A549 (cell line): ENCODE data around the gene STRIP2. TPM values are rescaled to one million over a fixed set of nuclear protein-coding genes. Genes with fewer than 3 reads are reported as not detected.
A peak's percentile ranks its signal among the peaks of the same experiment; 100 is the strongest.

ENCODE experiments used
- ATAC-seq, 2 experiments: fragments of 200-7000 bp in 1 of 2; fragments of >200 bp in 1 of 2; cut with Nextera tagmentation in 1 of 2; cut with Tn5 transposase in 1 of 2; 3 replicates each; pipeline versions ENCODE4 v1.8.0 to v1.9.1; 2018 to 2020; ENCODE audit warnings: mild to moderate bottlenecking in 1 of 2, moderate library complexity in 1 of 2
- CTCF ChIA-PET: fragments of 300-600 bp; sonication (Branson Sonifier 250); formaldehyde crosslinking; extraction: SDS; loops from one replicate; lab custom pipeline; 2021; ENCODE audit warnings: antibody characterized with exemption, inconsistent platforms; lab: Yijun Ruan, JAX
- POLR2A ChIA-PET: fragments of 350-600 bp; formaldehyde crosslinking; extraction: SDS; loops from one replicate; lab custom pipeline; 2021; ENCODE audit warnings: antibody characterized with exemption, inconsistent platforms; lab: Yijun Ruan, JAX
- DNase-seq, 2 experiments: peaks; one replicate each; pipeline versions ENCODE4 v3.0.0 to v3.0.0-alpha.2; 2011 to 2016; ENCODE audit warnings: low read depth in 1 of 2, low spot score in 1 of 2
- FAIRE-seq: peaks from 2 replicates; lab custom pipeline; 2011; peaks lifted over from hg19 to GRCh38; lab: Jason Lieb, UNC
- H3K27ac ChIP-seq, 2 experiments: fragments of >200 bp; sonication (Bioruptor Twin); formaldehyde crosslinking; 3 replicates each; pipeline ENCODE4 v1.5.1; 2016 to 2017
- H3K4me1 ChIP-seq: fragments of >200 bp; sonication (Bioruptor Twin); formaldehyde crosslinking; 3 replicates; pipeline ENCODE4 v1.6.1; 2016
- H3K4me2 ChIP-seq: fragments of >200 bp; sonication (Bioruptor Twin); formaldehyde crosslinking; 3 replicates; pipeline ENCODE4 v1.6.1; 2016
- H3K4me3 ChIP-seq: fragments of >200 bp; sonication (Bioruptor Twin); formaldehyde crosslinking; 3 replicates; pipeline ENCODE4 v1.5.1; 2016
- H3K9me3 ChIP-seq: fragments of >200 bp; sonication (Bioruptor Twin); formaldehyde crosslinking; 3 replicates; pipeline ENCODE4 v1.6.1; 2016
- ATOH8 ChIP-seq: fragments of 250-450 bp; sonication (Bioruptor Pico); IDR thresholded peaks from 2 replicates; pipeline ENCODE4 v1.5.0; 2020; ENCODE audit warnings: low read depth, mild to moderate bottlenecking, moderate library complexity
- BCL3 ChIP-seq: fragments of >200 bp; sonication (Bioruptor Twin); formaldehyde crosslinking; IDR thresholded peaks from 3 replicates; pipeline ENCODE4 v1.6.1; 2016
- BHLHE40 ChIP-seq: IDR thresholded peaks from 2 replicates; pipeline ENCODE4 v1.6.1; 2012; ENCODE audit warnings: low read depth, low read length, inconsistent platforms
- CHD2 ChIP-seq: fragments of 150-350 bp; IDR thresholded peaks from 2 replicates; pipeline ENCODE4 v1.6.1; 2014; ENCODE audit warnings: low read length; ENCODE audit not compliant: partially characterized antibody
- CHD4 ChIP-seq: fragments of 200-600 bp; sonication (generic); IDR thresholded peaks from 2 replicates; pipeline ENCODE4 v1.6.1; 2016; ENCODE audit warnings: antibody characterized with exemption, mild to moderate bottlenecking, borderline replicate concordance
- CTCF ChIP-seq: fragments of >200 bp; sonication (Bioruptor Twin); formaldehyde crosslinking; IDR thresholded peaks from 3 replicates; pipeline ENCODE4 v1.5.1; 2016
- E2F6 ChIP-seq: IDR thresholded peaks from 2 replicates; pipeline ENCODE4 v1.6.1; 2012; ENCODE audit warnings: low read depth, borderline replicate concordance
- EHMT2 ChIP-seq: fragments of 200-600 bp; sonication (generic); IDR thresholded peaks from 2 replicates; pipeline ENCODE4 v1.6.1; 2016; ENCODE audit warnings: antibody characterized with exemption, low read depth, mild to moderate bottlenecking, moderate library complexity
- EP300 ChIP-seq, 2 experiments: fragments of >200 bp; sonication (Bioruptor Twin); formaldehyde crosslinking; IDR thresholded peaks; 2 replicates in 1 of 2; 3 replicates in 1 of 2; pipeline ENCODE4 v1.6.1; 2016 to 2017
- ESRRA ChIP-seq: fragments of 150-350 bp; IDR thresholded peaks from 2 replicates; pipeline ENCODE4 v1.6.1; 2014; ENCODE audit warnings: mild to moderate bottlenecking, low read length, borderline replicate concordance
- FOSB ChIP-seq: fragments of 250-450 bp; sonication (Bioruptor Pico); IDR thresholded peaks from 2 replicates; pipeline ENCODE4 v1.5.0; 2020; ENCODE audit warnings: mild to moderate bottlenecking, moderate library complexity
- FOSL2 ChIP-seq, 2 experiments: fragments of 450-650 bp in 1 of 2; fragments of >200 bp in 1 of 2; sonication (Bioruptor Twin) in 1 of 2; formaldehyde crosslinking; IDR thresholded peaks; 2 replicates each; pipeline versions ENCODE4 v1.5.0 to v1.6.1; 2016 to 2020; ENCODE audit warnings: mild to moderate bottlenecking in 1 of 2, moderate library complexity in 1 of 2
- FOXS1 ChIP-seq: fragments of 250-450 bp; sonication (Bioruptor Pico); IDR thresholded peaks from 2 replicates; pipeline ENCODE4 v1.5.0; 2020; ENCODE audit warnings: mild to moderate bottlenecking, moderate library complexity
- GATA3 ChIP-seq: IDR thresholded peaks from 2 replicates; pipeline ENCODE4 v1.6.1; 2012; ENCODE audit warnings: borderline replicate concordance
- HDAC2 ChIP-seq: fragments of 200-600 bp; sonication (generic); IDR thresholded peaks from 2 replicates; pipeline ENCODE4 v1.6.1; 2016
- HES2 ChIP-seq: fragments of >200 bp; sonication (Bioruptor Twin); formaldehyde crosslinking; IDR thresholded peaks from 2 replicates; pipeline ENCODE4 v1.6.1; 2016
- HEYL ChIP-seq: fragments of 250-450 bp; sonication (Bioruptor Pico); IDR thresholded peaks from 2 replicates; pipeline ENCODE4 v1.8.0; 2021; ENCODE audit warnings: mild to moderate bottlenecking, moderate library complexity
- HMGXB4 ChIP-seq: fragments of 250-450 bp; sonication (Bioruptor Pico); IDR thresholded peaks from 2 replicates; pipeline ENCODE4 v1.5.0; 2021; ENCODE audit warnings: mild to moderate bottlenecking, moderate library complexity, borderline replicate concordance
- HOXA7 ChIP-seq: fragments of 250-450 bp; sonication (Bioruptor Pico); IDR thresholded peaks from 2 replicates; pipeline ENCODE4 v1.5.0; 2020; ENCODE audit warnings: mild to moderate bottlenecking, moderate library complexity
- HOXB5 ChIP-seq: fragments of 250-450 bp; sonication (Bioruptor Pico); IDR thresholded peaks from 2 replicates; pipeline ENCODE4 v1.5.0; 2020; ENCODE audit warnings: mild to moderate bottlenecking, moderate library complexity
- KDM1A ChIP-seq: fragments of 200-600 bp; sonication (generic); IDR thresholded peaks from 2 replicates; pipeline ENCODE4 v1.6.1; 2016; ENCODE audit warnings: low read depth, mild to moderate bottlenecking
- MAX ChIP-seq: IDR thresholded peaks from 2 replicates; pipeline ENCODE4 v1.6.1; 2012
- MYC ChIP-seq: IDR thresholded peaks from 2 replicates; pipeline ENCODE4 v1.6.1; 2012; ENCODE audit warnings: mild to moderate bottlenecking, inconsistent platforms, low read length, improper control_type of control experiment, borderline replicate concordance
- NFE2L2 ChIP-seq: fragments of 150-350 bp; conservative IDR thresholded peaks from 2 replicates; pipeline ENCODE4 v1.6.1; 2014; ENCODE audit warnings: low read length
- NPAS2 ChIP-seq: fragments of 250-450 bp; sonication (Bioruptor Pico); IDR thresholded peaks from 2 replicates; pipeline ENCODE4 v1.8.0; 2022; ENCODE audit warnings: mild to moderate bottlenecking, moderate library complexity, borderline replicate concordance
- NR3C1 ChIP-seq: fragments of >200 bp; sonication (Bioruptor Twin); formaldehyde crosslinking; IDR thresholded peaks from 3 replicates; pipeline ENCODE4 v1.6.1; 2017
- POLR2A ChIP-seq: IDR thresholded peaks from 2 replicates; pipeline ENCODE4 v1.6.1; 2012; ENCODE audit warnings: mild to moderate bottlenecking, low read length
- RARB ChIP-seq: fragments of 250-450 bp; sonication (Bioruptor Pico); IDR thresholded peaks from 2 replicates; pipeline ENCODE4 v1.8.0; 2021; ENCODE audit warnings: mild to moderate bottlenecking, moderate library complexity
- RCOR1 ChIP-seq: fragments of 150-350 bp; IDR thresholded peaks from 2 replicates; pipeline ENCODE4 v1.6.1; 2014; ENCODE audit warnings: antibody characterized with exemption, low read length, low read depth
- SMC3 ChIP-seq: fragments of >200 bp; sonication (Bioruptor Twin); formaldehyde crosslinking; IDR thresholded peaks from 3 replicates; pipeline ENCODE4 v1.6.1; 2018; ENCODE audit warnings: inconsistent platforms
- SREBF2 ChIP-seq: fragments of 450-650 bp; IDR thresholded peaks from 2 replicates; pipeline ENCODE4 v1.6.1; 2014; ENCODE audit warnings: mild to moderate bottlenecking, moderate library complexity
- ZSCAN20 ChIP-seq: fragments of 250-450 bp; sonication (Bioruptor Pico); IDR thresholded peaks from 2 replicates; pipeline ENCODE4 v1.8.0; 2022; ENCODE audit warnings: mild to moderate bottlenecking, moderate library complexity
- WGBS: methylation state at CpG from one replicate; pipeline ENCODE4 v1.1.6; 2017; ENCODE audit errors: missing lambda C conversion rate; 5-methylcytosine and 5-hydroxymethylcytosine counted together
- polyA plus RNA-seq, 4 experiments: library from polyadenylated mRNA; depleted of rRNA in 3 of 4; stranded (reverse); fragments of >200 nt; fragmentation: RNase III in 1 of 4; extraction: RNeasy Plus Mini Kit Qiagen cat#74134 plus additional on column Dnase treatment in 1 of 4; gene quantifications; 2 replicates in 3 of 4; 3 replicates in 1 of 4; pipeline ENCODE4 v1.2.3, GENCODE V29; 2011 to 2017

Gene STRIP2
- polyA plus RNA-seq, 2 of the 4 experiments (the other 2 are of a cell fraction) = 4.9 to 7.2 TPM

- Histone ChIP-seq H3K27ac (no peak overlapping the region), H3K9me3 (no peaks in the 10 kb centered on the region), H3K4me1 (0 out of 3 replicates have a peak, but pooled peaks cover 3% of the 10 kb centered on the region), H3K4me3 (no peak overlapping the region), H3K4me2 (no peak overlapping the region)
- POLR2A ChIA-PET = no interaction called here
- no peak for FAIRE-seq
- WGBS = 74% methylated on average over 8 of the region's 8 CpGs
- CTCF ChIA-PET = interaction anchor here (1.4 to 2.6 kb wide), 3 partner anchors 13 to 65 kb away, joined by 4 to 14 read pairs (median 8); no protein-coding TSS in a partner anchor
- DNase-seq = peak in 1 of 2 experiments; percentile 2
- TF ChIP-seq KDM1A (no peak), MAX (no peak), SREBF2 (no peak), NFE2L2 (no peak), E2F6 (no peak), CTCF (no peak), CHD2 (no peak), ESRRA (no peak), FOSL2 (IDR thresholded peaks at IDR 0.05) (no peak), FOSL2 (CRISPR knock-in tag; IDR thresholded peaks at IDR 0.05) (no peak), CHD4 (no peak), MYC (no peak), GATA3 (no peak), HEYL (CRISPR knock-in tag) (no peak), BCL3 (no peak)
- ATAC-seq = no peak
Measured at GRCh38 chr7:129431911-129432643, 2.2 kb upstream of the STRIP2 start.

GRCh38 chr7:129434675-129435318 lies 565 bp downstream of the STRIP2 start:
- TF ChIP-seq EP300 (IDR thresholded peaks at IDR 0.05) = no peak
- TF ChIP-seq NR3C1 = no peak
- TF ChIP-seq BHLHE40 = no peak
- no peak for TF ChIP-seq ZSCAN20 (CRISPR knock-in tag)
- no peak for TF ChIP-seq HDAC2
- no peak for TF ChIP-seq HOXB5
- TF ChIP-seq RCOR1 = no peak
- no peak for TF ChIP-seq ATOH8 (CRISPR knock-in tag)
- TF ChIP-seq POLR2A = no peak
- TF ChIP-seq CHD4 = no peak
- no peak for TF ChIP-seq FOSB (CRISPR knock-in tag)
- no peak for TF ChIP-seq RARB
- TF ChIP-seq NPAS2 (CRISPR knock-in tag) = no peak
- no peak for TF ChIP-seq HES2
- no peak for TF ChIP-seq EHMT2
- no peak for TF ChIP-seq HOXA7
- no peak for TF ChIP-seq SMC3
- no peak for TF ChIP-seq HMGXB4 (CRISPR knock-in tag)
- no peak for TF ChIP-seq FOXS1
- H3K4me1 ChIP-seq = peaks cover 19% of the 10 kb centered on the region
- ATAC-seq (peak in 1 of 2 experiments; percentile 27; a peak in 3 of 6 replicates), FAIRE-seq (no peak), DNase-seq (no peak)
- H3K9me3 ChIP-seq = no peaks in the 10 kb centered on the region
- H3K4me2 ChIP-seq = peak overlapping the region; percentile 77
- peak overlapping the region; percentile 66 to 87 for H3K27ac ChIP-seq
- ChIA-PET POLR2A (interaction anchor here (1.5 kb wide), 2 partner anchors 67 to 472 kb away, joined by 5 to 9 read pairs; no protein-coding TSS in a partner anchor), CTCF (interaction anchor here (0.8 to 2.6 kb wide), 8 partner anchors 9 to 178 kb away, joined by 3 to 14 read pairs (median 4); no protein-coding TSS in a partner anchor)
- WGBS = 38% methylated on average over 12 of the region's 44 CpGs
- H3K4me3 ChIP-seq = peak overlapping the region; percentile 85
